ENCODE measurements around the gene YRDC.

Gene YRDC

DNA sequence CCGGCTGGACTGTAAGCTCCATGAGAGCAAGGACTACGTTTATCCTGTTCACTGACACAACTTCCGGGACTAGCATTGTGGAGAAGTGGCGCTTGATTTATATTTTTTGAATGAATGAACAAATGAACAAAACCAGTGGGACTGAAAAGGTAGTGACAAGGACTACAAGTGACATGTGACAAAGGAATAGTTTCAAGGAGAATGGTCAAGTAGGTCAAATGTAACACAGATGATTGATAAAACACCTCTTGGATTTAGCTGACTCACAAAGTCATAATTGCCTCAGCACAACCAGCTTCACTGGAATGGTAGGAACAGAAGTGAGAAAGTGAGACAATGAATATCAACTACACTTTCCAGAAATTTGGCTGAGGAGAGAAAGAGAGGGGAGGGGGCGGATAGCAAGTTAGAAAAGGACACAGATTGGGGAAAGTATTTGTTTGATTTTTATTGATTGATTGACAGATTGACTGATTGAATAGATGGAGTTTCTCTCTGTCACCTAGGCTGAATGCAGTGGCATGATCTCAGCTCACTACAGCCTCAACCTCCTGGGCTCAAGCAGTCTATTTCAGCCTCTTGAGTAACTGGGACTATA, 37.1 kb upstream of the YRDC start:
- peaks cover 83% of the 10 kb centered on the region for H3K36me3 ChIP-seq
- no peak overlapping the region for H3K9ac ChIP-seq
- no peaks in the 10 kb centered on the region for H3K9me3 ChIP-seq
- no peaks in the 10 kb centered on the region for H3K27me3 ChIP-seq
- no peak for TF ChIP-seq Cebpa-rat (IDR thresholded peaks at IDR 0.05)
- peaks cover 16% of the 10 kb centered on the region for H3K4me1 ChIP-seq
- H3K27ac ChIP-seq, result no peak overlapping the region
- no peak overlapping the region for H3K4me2 ChIP-seq
- H3K4me3 ChIP-seq, result no peak overlapping the region
- peaks cover 72% of the 10 kb centered on the region for H4K20me1 ChIP-seq

DNA sequence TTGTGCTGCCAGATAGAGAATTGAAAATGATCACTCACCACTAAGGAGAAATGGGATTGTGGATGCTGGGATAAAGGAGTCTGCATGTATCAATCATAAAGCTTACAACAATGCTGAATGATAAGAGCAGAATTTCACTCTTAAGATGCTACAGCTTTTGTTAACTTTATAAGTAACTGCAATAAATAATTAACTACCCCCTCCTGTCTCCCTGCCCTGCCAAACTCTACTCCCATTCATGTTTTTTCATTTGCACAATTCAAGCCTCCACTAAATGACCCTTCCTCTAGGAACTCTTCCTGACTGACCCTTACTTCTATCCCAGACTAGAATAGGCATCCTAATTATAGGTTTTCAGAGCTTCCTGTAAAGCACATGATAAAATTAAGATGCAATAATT, 36.5 kb upstream of the YRDC start:
- H4K20me1 ChIP-seq, result peaks cover 72% of the 10 kb centered on the region
- H3K9ac ChIP-seq, result no peak overlapping the region
- H3K9me3 ChIP-seq, result no peaks in the 10 kb centered on the region
- H3K27ac ChIP-seq, result no peak overlapping the region
- H3K36me3 ChIP-seq, result peaks cover 83% of the 10 kb centered on the region
- H3K4me1 ChIP-seq, result peaks cover 16% of the 10 kb centered on the region
- H3K4me3 ChIP-seq, result no peak overlapping the region
- no peak for TF ChIP-seq Cebpa-rat (IDR thresholded peaks at IDR 0.05)
- no peaks in the 10 kb centered on the region for H3K27me3 ChIP-seq
- H3K4me2 ChIP-seq, result no peak overlapping the region

DNA sequence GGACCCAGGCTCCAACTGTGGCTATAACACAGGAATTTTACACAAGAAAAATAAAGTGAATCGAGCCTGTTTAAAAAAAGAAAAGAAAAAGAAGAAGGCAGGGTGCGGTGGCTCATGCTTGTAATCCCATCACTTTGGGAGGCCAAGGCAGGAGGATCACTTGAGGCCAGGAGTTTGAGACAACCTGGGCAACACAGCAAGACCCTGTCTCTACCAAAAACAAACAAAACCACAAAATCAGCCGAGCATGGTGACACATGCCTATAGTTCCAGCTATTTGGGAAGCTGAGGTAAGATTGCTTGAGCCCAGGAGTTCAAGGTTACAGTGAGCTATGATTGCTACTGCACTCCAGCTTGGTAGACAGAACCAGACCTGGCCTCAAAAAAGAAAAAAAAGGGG, 33.6 kb upstream of the YRDC start:
- no peaks in the 10 kb centered on the region for H3K27me3 ChIP-seq
- no peak overlapping the region for H3K27ac ChIP-seq
- H3K9me3 ChIP-seq, result no peaks in the 10 kb centered on the region
- H3K4me2 ChIP-seq, result no peak overlapping the region
- no peak overlapping the region for H3K4me3 ChIP-seq
- no peak for TF ChIP-seq Cebpa-rat (IDR thresholded peaks at IDR 0.05)
- peaks cover 47% of the 10 kb centered on the region for H4K20me1 ChIP-seq
- peaks cover 89% of the 10 kb centered on the region for H3K36me3 ChIP-seq
- no peak overlapping the region for H3K9ac ChIP-seq
- H3K4me1 ChIP-seq, result peaks cover 6% of the 10 kb centered on the region

DNA sequence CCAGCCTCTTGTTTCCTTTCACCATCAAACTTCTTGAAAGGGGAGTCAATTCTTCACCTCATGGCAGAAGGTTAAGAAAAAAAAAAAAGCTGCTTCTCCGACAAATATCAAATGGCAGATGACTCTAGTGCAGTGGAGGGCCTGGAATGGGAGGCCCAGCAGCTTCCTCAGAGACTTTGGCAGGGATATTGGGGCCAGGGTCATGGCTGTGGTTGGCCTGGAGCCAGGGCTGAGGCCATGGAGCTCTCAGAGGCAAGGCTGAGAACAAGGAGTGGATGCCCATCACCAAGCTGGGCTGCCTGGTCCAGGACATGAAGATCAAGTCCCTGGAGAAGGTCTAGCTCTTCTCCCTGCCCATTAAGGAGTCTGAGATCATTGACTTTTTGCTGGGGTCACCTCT, 32.7 kb upstream of the YRDC start:
- peaks cover 94% of the 10 kb centered on the region for H3K36me3 ChIP-seq
- no peaks in the 10 kb centered on the region for H3K9me3 ChIP-seq
- no peaks in the 10 kb centered on the region for H3K4me1 ChIP-seq

DNA sequence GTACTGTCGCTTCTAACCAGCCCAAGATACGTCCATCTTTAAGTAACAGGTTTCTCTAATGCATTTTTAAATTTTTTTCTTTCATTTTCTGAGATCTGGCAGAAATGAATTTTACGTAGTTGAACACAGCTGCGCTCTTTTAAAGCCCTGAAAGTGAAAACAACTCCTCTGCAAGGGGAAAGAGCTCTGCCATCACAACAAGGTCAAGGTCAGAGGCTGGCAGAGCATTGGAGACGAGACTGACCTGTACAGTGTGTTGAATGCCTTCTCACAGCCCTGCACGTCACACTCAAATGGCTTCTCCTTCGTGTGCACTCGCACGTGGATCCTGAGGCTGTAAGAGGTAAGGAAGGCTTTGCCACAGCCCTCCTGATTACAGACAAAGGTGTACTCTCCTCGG, 31.7 kb upstream of the YRDC start:
- H3K27me3 ChIP-seq, result no peaks in the 10 kb centered on the region
- H3K9me3 ChIP-seq, result no peaks in the 10 kb centered on the region
- H3K4me1 ChIP-seq, result no peaks in the 10 kb centered on the region
- peaks cover 94% of the 10 kb centered on the region for H3K36me3 ChIP-seq
- peaks cover 42% of the 10 kb centered on the region for H4K20me1 ChIP-seq
- H3K27ac ChIP-seq, result no peak overlapping the region
- H3K4me2 ChIP-seq, result no peak overlapping the region
- H3K4me3 ChIP-seq, result no peak overlapping the region
- no peak overlapping the region for H3K9ac ChIP-seq
- no peak for TF ChIP-seq Cebpa-rat (IDR thresholded peaks at IDR 0.05)

More for the DNA sequence above, 32.7 kb upstream of the YRDC start:
- Histone ChIP-seq H4K20me1 (peaks cover 46% of the 10 kb centered on the region), H3K27ac (no peak overlapping the region), H3K9ac (no peak overlapping the region), H3K4me3 (no peak overlapping the region), H3K27me3 (no peaks in the 10 kb centered on the region), H3K4me2 (no peak overlapping the region)
- no peak for TF ChIP-seq Cebpa-rat (IDR thresholded peaks at IDR 0.05)

DNA sequence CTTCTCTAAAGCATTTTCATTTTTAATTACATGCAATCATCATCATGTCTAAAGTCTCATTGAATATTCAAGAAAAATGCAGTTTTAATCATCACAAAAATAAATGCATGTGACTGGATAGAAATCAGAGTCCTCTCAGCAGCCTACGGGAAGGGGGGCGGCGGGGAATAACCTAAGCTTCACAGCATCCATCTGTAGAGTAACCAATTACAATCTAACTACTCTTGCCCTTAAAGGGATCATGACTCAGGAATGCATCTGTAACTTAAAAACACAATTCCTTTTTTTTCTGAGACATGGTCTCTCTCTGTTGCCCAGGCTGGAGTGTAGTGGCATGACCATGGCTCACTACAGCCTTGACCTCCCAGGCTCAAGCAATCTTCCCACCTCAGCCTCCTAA, 28.8 kb upstream of the YRDC start:
- no peak overlapping the region for H3K27ac ChIP-seq
- no peak overlapping the region for H3K9ac ChIP-seq
- H4K20me1 ChIP-seq, result peaks cover 22% of the 10 kb centered on the region
- H3K9me3 ChIP-seq, result no peaks in the 10 kb centered on the region
- H3K4me1 ChIP-seq, result no peaks in the 10 kb centered on the region
- no peak overlapping the region for H3K4me3 ChIP-seq
- peaks cover 95% of the 10 kb centered on the region for H3K36me3 ChIP-seq
- H3K4me2 ChIP-seq, result no peak overlapping the region
- H3K27me3 ChIP-seq, result no peaks in the 10 kb centered on the region
- TF ChIP-seq Cebpa-rat (IDR thresholded peaks at IDR 0.05), result no peak

DNA sequence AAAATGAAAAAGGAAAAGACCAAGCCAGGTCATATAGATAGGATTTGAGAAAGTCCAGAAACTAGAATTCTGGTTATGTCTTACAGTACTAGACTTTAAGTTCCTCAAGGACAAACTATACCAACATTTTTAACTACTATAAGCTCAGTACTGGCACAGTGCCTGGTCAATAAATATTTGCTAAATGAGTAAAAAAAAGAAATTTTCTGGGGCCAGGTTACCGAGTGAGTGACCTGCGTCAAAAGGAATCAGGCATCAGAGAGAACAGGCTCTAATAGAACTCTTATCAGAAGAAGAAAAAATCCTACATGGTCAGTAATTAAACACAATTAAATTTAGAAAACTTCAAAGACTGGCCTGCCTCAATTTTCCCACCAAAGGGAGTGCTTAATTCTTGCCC, 23.8 kb upstream of the YRDC start:
- H3K27me3 ChIP-seq, result no peaks in the 10 kb centered on the region

DNA sequence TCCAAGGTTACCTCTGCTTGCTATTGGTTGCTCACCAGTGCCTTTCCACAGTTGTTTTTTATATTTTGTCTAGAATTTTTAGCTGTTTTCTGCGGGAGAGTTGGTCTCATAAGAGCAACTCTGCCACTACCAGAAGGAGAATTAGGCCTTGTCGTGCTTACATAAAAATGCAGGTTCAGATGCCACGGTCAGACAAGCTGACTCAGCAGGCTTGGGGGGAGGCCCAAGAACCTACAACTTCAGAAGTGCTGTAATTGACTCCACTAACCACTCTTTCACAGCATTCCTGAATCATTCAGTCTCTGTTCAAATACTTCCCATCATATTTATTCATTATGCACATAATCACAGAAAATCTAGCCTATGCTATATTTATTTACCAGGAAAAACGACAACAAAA, 23.1 kb upstream of the YRDC start:
- Histone ChIP-seq H3K9ac (no peak overlapping the region), H4K20me1 (no peaks in the 10 kb centered on the region), H3K27me3 (no peaks in the 10 kb centered on the region), H3K4me2 (no peak overlapping the region), H3K4me3 (no peak overlapping the region), H3K27ac (no peak overlapping the region), H3K36me3 (peaks cover 91% of the 10 kb centered on the region), H3K4me1 (no peaks in the 10 kb centered on the region), H3K9me3 (no peaks in the 10 kb centered on the region)
- no peak for TF ChIP-seq Cebpa-rat (IDR thresholded peaks at IDR 0.05)

More for the DNA sequence above, 23.8 kb upstream of the YRDC start:
- Histone ChIP-seq H3K4me3 (no peak overlapping the region), H3K27ac (no peak overlapping the region), H3K4me2 (no peak overlapping the region), H3K9me3 (no peaks in the 10 kb centered on the region), H4K20me1 (no peaks in the 10 kb centered on the region), H3K36me3 (peaks cover 90% of the 10 kb centered on the region), H3K4me1 (no peaks in the 10 kb centered on the region), H3K9ac (no peak overlapping the region)
- TF ChIP-seq Cebpa-rat (IDR thresholded peaks at IDR 0.05), result no peak

DNA sequence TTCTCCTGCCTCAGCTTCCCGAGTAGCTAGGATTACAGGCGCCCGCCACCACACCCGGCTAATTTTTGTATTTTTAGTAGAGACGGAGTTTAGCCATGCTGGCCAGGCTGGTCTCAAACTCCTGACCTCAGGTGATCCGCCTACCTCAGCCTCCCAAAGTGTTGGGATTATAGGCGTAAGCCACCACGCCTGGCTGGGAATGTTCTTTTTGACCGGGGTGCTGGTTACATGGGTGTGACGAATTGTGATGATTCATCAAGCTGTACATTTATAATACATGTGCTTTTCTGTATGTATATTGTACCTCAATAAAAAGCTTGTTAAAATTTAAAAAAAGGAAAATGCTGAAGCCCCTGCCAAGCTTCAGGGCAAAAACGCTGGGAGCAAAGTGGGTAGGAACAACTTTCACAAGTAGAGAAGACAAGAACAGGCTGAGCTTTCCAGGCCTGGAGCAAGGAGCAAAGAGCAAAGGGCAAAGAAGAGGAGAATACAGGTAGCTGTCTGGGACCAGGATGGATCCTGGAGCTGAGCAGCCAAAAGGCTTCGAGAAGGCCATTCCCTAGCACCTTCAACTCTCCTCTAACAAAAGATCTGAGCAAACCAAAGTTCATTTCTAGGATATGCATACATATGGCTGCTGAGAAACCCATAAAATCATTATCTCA, 20.5 kb upstream of the YRDC start:
- Histone ChIP-seq H3K27ac (no peak overlapping the region), H3K9me3 (no peaks in the 10 kb centered on the region), H3K4me1 (no peaks in the 10 kb centered on the region), H3K9ac (no peak overlapping the region), H3K36me3 (peaks cover 91% of the 10 kb centered on the region), H3K4me2 (no peak overlapping the region), H4K20me1 (no peaks in the 10 kb centered on the region), H3K4me3 (no peak overlapping the region), H3K27me3 (no peaks in the 10 kb centered on the region)
- no peak for TF ChIP-seq Cebpa-rat (IDR thresholded peaks at IDR 0.05)

DNA sequence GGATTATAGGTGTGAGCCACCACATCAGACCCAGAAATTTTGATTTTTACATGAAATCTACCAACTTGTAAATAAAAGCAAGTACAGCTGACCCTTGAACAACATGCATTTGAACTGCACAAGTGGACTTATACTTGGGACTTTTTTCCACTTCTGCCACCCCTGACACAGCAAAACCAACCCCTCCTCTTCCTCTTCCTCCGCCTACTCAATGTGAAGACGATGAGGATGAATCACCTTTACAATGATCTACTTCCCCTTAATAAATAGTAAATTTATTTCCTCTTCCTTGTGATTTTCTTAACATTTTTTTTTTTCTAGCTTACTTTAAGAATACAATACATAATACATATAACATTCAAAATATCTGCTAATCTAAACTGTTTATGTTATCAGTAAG, 17.5 kb upstream of the YRDC start:
- no peak overlapping the region for H3K4me3 ChIP-seq
- TF ChIP-seq Cebpa-rat (IDR thresholded peaks at IDR 0.05), result no peak
- no peak overlapping the region for H3K27ac ChIP-seq
- no peaks in the 10 kb centered on the region for H3K9me3 ChIP-seq
- peaks cover 91% of the 10 kb centered on the region for H3K36me3 ChIP-seq
- H3K27me3 ChIP-seq, result no peaks in the 10 kb centered on the region
- H4K20me1 ChIP-seq, result no peaks in the 10 kb centered on the region
- no peak overlapping the region for H3K9ac ChIP-seq
- H3K4me1 ChIP-seq, result no peaks in the 10 kb centered on the region
- no peak overlapping the region for H3K4me2 ChIP-seq

Measured in BLaER1 (cell line).